GM12878 (cell line): ENCODE measurements around the gene CIAO2A. TPM values are rescaled to one million over a fixed set of nuclear protein-coding genes. Genes with fewer than 3 reads are reported as not detected.

Experiments used
- ATAC-seq: fragments of 200-7000 bp; cut with Tn5 transposase; 3 replicates; pipeline ENCODE4 v1.9.1; 2020; ENCODE audit warnings: mild to moderate bottlenecking, moderate library complexity
- BruUV-seq: library from RNA; stranded (reverse); fragments of 400-500 nt; replicated peaks from 2 replicates; lab custom pipeline; 2021; lab: Mats Ljungman, UMichigan
- CTCF ChIA-PET: fragments of 300-600 bp; sonication (Branson Sonifier 250); formaldehyde crosslinking; extraction: SDS; loops from one replicate; lab custom pipeline; 2021; ENCODE audit warnings: inconsistent platforms; lab: Yijun Ruan, JAX
- POLR2A ChIA-PET: fragments of 350-600 bp; formaldehyde crosslinking; extraction: SDS; loops from one replicate; lab custom pipeline; 2021; ENCODE audit warnings: inconsistent platforms; lab: Charles Lee
- RAD21 ChIA-PET: fragments of 300-600 bp; sonication (Branson Sonifier 250); formaldehyde crosslinking; loops from one replicate; lab custom pipeline; 2023; ENCODE audit warnings: antibody characterized with exemption; ENCODE audit not compliant: unreplicated experiment; lab: Charles Lee
- SMC1A ChIA-PET: fragments of 300-600 bp; sonication (Branson Sonifier 250); formaldehyde crosslinking; loops from one replicate; lab custom pipeline; 2023; ENCODE audit not compliant: unreplicated experiment, uncharacterized antibody; lab: Charles Lee
- DNase-seq: peaks from one replicate; pipeline ENCODE4 v3.0.0-alpha.2; 2011; ENCODE audit warnings: low read depth, low spot score
- FAIRE-seq: peaks from 3 replicates; lab custom pipeline; 2011; peaks lifted over from hg19 to GRCh38; lab: Jason Lieb, UNC
- H2AFZ ChIP-seq: 2 replicates; pipeline ENCODE4 v1.6.0; 2011; ENCODE audit warnings: low read depth, low read length, control low read depth; ENCODE audit not compliant: control insufficient read depth
- H3K27ac ChIP-seq: 2 replicates; pipeline ENCODE4 v1.5.1; 2011; ENCODE audit warnings: control low read depth; ENCODE audit not compliant: control insufficient read depth, insufficient read depth
- H3K27me3 ChIP-seq, 2 experiments: replicated peaks in 1 of 2; 2 replicates each; pipeline versions ENCODE4 v1.6.0 to v1.6.1; 2011; ENCODE audit warnings: low read length in 1 of 2; ENCODE audit not compliant: control insufficient read depth in 2 of 2, insufficient read depth in 2 of 2
- H3K36me3 ChIP-seq, 2 experiments: 2 replicates each; pipeline ENCODE4 v1.5.1; 2011; ENCODE audit warnings: low read length in 1 of 2; ENCODE audit not compliant: control insufficient read depth in 2 of 2, insufficient read depth in 2 of 2
- H3K4me1 ChIP-seq: 2 replicates; pipeline ENCODE4 v1.6.1; 2011; ENCODE audit warnings: mild to moderate bottlenecking, low read length, moderate library complexity, mixed read lengths; ENCODE audit not compliant: control insufficient read depth, insufficient read depth
- H3K4me2 ChIP-seq: 2 replicates; pipeline ENCODE4 v1.6.0; 2011; ENCODE audit warnings: control low read depth; ENCODE audit not compliant: control insufficient read depth, insufficient read depth
- H3K4me3 ChIP-seq: fragments of 200-600 bp; sonication (generic); 2 replicates; pipeline ENCODE4 v1.5.1; 2016
- H3K79me2 ChIP-seq: 2 replicates; pipeline ENCODE4 v1.6.0; 2011; ENCODE audit warnings: low read length; ENCODE audit not compliant: control insufficient read depth, insufficient read depth
- H3K9ac ChIP-seq: 2 replicates; pipeline ENCODE4 v1.8.0; 2011; ENCODE audit warnings: low read length, control low read depth, mixed read lengths; ENCODE audit not compliant: control insufficient read depth, insufficient read depth
- H3K9me3 ChIP-seq: replicated peaks from 3 replicates; pipeline ENCODE4 v1.5.1; 2011; ENCODE audit warnings: mild to moderate bottlenecking, low read length; ENCODE audit not compliant: control insufficient read depth, insufficient read depth
- H4K20me1 ChIP-seq: 2 replicates; pipeline ENCODE4 v1.6.0; 2011; ENCODE audit not compliant: control insufficient read depth, insufficient read depth
- BCL11A ChIP-seq: IDR thresholded peaks from 2 replicates; pipeline ENCODE4 v1.6.1; 2011; ENCODE audit warnings: low read depth, low read length
- CHD4 ChIP-seq: fragments of 200-600 bp; sonication (generic); IDR thresholded peaks from 2 replicates; pipeline ENCODE4 v1.6.1; 2016; ENCODE audit warnings: mild to moderate bottlenecking
- CREB1 ChIP-seq: IDR thresholded peaks from 2 replicates; pipeline ENCODE4 v1.6.1; 2012; ENCODE audit warnings: low read depth, mild to moderate bottlenecking, inconsistent platforms
- RAD21 ChIP-seq: IDR thresholded peaks from 2 replicates; pipeline ENCODE4 v1.6.1; 2011; ENCODE audit warnings: mild to moderate bottlenecking, low read depth, low read length, moderate library complexity; ENCODE audit not compliant: insufficient read depth
- RB1 ChIP-seq: fragments of 450-650 bp; formaldehyde crosslinking; IDR thresholded peaks from 2 replicates; pipeline ENCODE4 v1.6.1; 2017; ENCODE audit warnings: mild to moderate bottlenecking, borderline replicate concordance
- RCOR1 ChIP-seq: conservative IDR thresholded peaks from 2 replicates; pipeline ENCODE4 v1.6.1; 2012; ENCODE audit warnings: low read depth, low read length, improper control_type of control experiment
- SIX5 ChIP-seq: IDR thresholded peaks from 2 replicates; pipeline ENCODE4 v1.6.1; 2011; ENCODE audit warnings: mild to moderate bottlenecking, low read depth, low read length, moderate library complexity; ENCODE audit not compliant: severe bottlenecking
- YBX1 ChIP-seq: fragments of 450-650 bp; IDR thresholded peaks from 2 replicates; pipeline ENCODE4 v1.6.1; 2016; ENCODE audit warnings: antibody characterized with exemption
- ZSCAN29 ChIP-seq: fragments of 450-650 bp; IDR thresholded peaks from 2 replicates; pipeline ENCODE4 v1.6.1; 2017; ENCODE audit warnings: mild to moderate bottlenecking, moderate library complexity
- WGBS: methylation state at CpG from one replicate; pipeline ENCODE4 v1.1.6; 2016; ENCODE audit warnings: low lambda C conversion rate; ENCODE audit not compliant: insufficient replicate concordance, insufficient coverage; ENCODE audit errors: missing lambda C conversion rate; 5-methylcytosine and 5-hydroxymethylcytosine counted together
- in situ Hi-C: fragments of 300-500 bp; cut with MboI; formaldehyde crosslinking; loops from 9 replicates; pipeline ENCODE4 v1.14.3; 2018; ENCODE audit warnings: mixed read lengths
- intact Hi-C: fragments of 100-400 bp; cut with micrococcal nuclease; formaldehyde crosslinking; loops from one replicate; pipeline ENCODE4 v1.14.2; 2022; ENCODE audit not compliant: unreplicated experiment
- polyA plus RNA-seq, 11 experiments: library from polyadenylated mRNA; depleted of rRNA in 4 of 11; unstranded in 6 of 11; stranded (reverse) in 5 of 11; fragments of >200 nt; fragmentation: Nextera tagmentation in 4 of 11; fragmentation: Illumina TruSeq in 1 of 11; extraction: Ambion mirVana in 4 of 11; extraction: Trizol in 1 of 11; gene quantifications; 1 replicate in 1 of 11; 2 replicates in 10 of 11; pipeline versions ENCODE4 v1.2.1 to v1.2.3, GENCODE V29; 2011 to 2016; ENCODE audit warnings: inconsistent platforms in 2 of 11, missing spikeins in 2 of 11, low read depth in 1 of 11
- total RNA-seq, 4 experiments: library from RNA; depleted of rRNA in 3 of 4; stranded (reverse); fragments of >200 nt in 3 of 4; fragmentation: Illumina TruSeq in 1 of 4; extraction: Trizol in 1 of 4; gene quantifications; 2 replicates each; pipeline versions ENCODE4 v1.2.1 to v1.2.3, GENCODE V29; 2013 to 2021
- TF ChIP-seq, protein P1 (sequence below): IDR thresholded peaks from 2 replicates; pipeline ENCODE4 v1.6.1; 2011; ENCODE audit warnings: borderline replicate concordance, low read depth, mild to moderate bottlenecking, moderate library complexity, mixed read lengths, low read length; ENCODE audit not compliant: insufficient read depth; ENCODE audit errors: extremely low read length
- TF ChIP-seq, protein P2 (sequence below): IDR thresholded peaks from 2 replicates; pipeline ENCODE4 v1.6.1; 2011; ENCODE audit warnings: borderline replicate concordance, low read depth, mild to moderate bottlenecking, moderate library complexity, low read length; ENCODE audit not compliant: insufficient read depth, poor library complexity, severe bottlenecking
- TF ChIP-seq, protein P3 (sequence below): fragments of 450-650 bp; formaldehyde crosslinking; IDR thresholded peaks from 2 replicates; pipeline ENCODE4 v1.4.0; 2020; ENCODE audit warnings: mild to moderate bottlenecking, moderate library complexity
- TF ChIP-seq, protein P4 (sequence below), 3 experiments: IDR thresholded peaks in 2 of 3; conservative IDR thresholded peaks in 1 of 3; 2 replicates each; pipeline ENCODE4 v1.5.1; 2011; ENCODE audit warnings: low read depth in 3 of 3, low read length in 3 of 3, mild to moderate bottlenecking in 3 of 3, control low read depth in 2 of 3, moderate library complexity in 2 of 3, inconsistent platforms in 1 of 3, mixed read lengths in 1 of 3; ENCODE audit not compliant: control insufficient read depth in 2 of 3, insufficient read depth in 1 of 3; ENCODE audit errors: extremely low read depth in 1 of 3

The CIAO2A gene
- total and polyA plus RNA-seq, 10 of the 15 experiments (the other 5 are each of a cell fraction or from before 2014, with no cell fraction given), result 94.5 to 400 (median 204) TPM

DNA sequence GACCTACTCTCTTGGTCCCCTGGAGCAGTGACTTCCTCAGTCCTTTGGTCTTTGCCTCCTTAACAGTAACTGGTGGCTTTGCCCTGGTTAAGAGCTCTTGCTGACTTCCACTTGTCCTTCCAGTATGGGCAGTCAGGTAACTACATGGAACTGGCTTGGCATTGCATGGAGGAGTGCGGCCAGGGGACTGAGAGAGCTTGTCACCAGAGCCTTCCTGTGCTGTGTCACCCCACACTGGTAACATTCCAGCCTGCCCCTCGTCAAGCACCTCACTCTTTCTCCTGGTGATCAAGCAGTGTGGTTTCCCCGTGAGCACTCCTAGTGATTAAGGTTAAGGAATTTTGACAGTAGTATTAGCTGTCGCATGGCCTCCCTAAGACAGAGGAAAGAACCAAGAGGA is 38.6 kb upstream of the CIAO2A start:
- no peaks in the 10 kb centered on the region for H3K4me1 ChIP-seq
- no peak overlapping the region for H3K4me3 ChIP-seq
- no peak for FAIRE-seq
- RAD21 ChIA-PET, result interaction anchor here (1.2 kb wide), 1 partner anchor 66 kb away, joined by 3 read pairs; no protein-coding TSS in a partner anchor
- H3K9me3 ChIP-seq, result no peaks in the 10 kb centered on the region
- H3K36me3 ChIP-seq, result peaks cover 40 to 52% of the 10 kb centered on the region in 2 experiments
- POLR2A ChIA-PET, result interaction anchor here (0.9 to 1.8 kb wide), 3 partner anchors 10 to 38 kb away, joined by 3 to 11 read pairs (median 4); no protein-coding TSS in a partner anchor
- no peaks in the 10 kb centered on the region for H3K27me3 ChIP-seq
- DNase-seq, result no peak
- intact Hi-C loops, result no loop called here
- H2AFZ ChIP-seq, result no peak overlapping the region
- SMC1A ChIA-PET, result interaction anchor here (0.8 to 1.2 kb wide), 2 partner anchors 13 to 17 kb away, joined by 3 to 4 read pairs; no protein-coding TSS in a partner anchor
- no peak for ATAC-seq
- CTCF ChIA-PET, result interaction anchor here (0.7 to 2.1 kb wide), 8 partner anchors 10 to 596 kb away, joined by 3 to 9 read pairs (median 4); no protein-coding TSS in a partner anchor
- no peaks in the 10 kb centered on the region for H4K20me1 ChIP-seq
- TF ChIP-seq, protein P1, sequence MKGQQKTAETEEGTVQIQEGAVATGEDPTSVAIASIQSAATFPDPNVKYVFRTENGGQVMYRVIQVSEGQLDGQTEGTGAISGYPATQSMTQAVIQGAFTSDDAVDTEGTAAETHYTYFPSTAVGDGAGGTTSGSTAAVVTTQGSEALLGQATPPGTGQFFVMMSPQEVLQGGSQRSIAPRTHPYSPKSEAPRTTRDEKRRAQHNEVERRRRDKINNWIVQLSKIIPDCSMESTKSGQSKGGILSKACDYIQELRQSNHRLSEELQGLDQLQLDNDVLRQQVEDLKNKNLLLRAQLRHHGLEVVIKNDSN, result no peak
- TF ChIP-seq ZSCAN29, result no peak
- no peak for TF ChIP-seq SIX5
- TF ChIP-seq, protein P2, sequence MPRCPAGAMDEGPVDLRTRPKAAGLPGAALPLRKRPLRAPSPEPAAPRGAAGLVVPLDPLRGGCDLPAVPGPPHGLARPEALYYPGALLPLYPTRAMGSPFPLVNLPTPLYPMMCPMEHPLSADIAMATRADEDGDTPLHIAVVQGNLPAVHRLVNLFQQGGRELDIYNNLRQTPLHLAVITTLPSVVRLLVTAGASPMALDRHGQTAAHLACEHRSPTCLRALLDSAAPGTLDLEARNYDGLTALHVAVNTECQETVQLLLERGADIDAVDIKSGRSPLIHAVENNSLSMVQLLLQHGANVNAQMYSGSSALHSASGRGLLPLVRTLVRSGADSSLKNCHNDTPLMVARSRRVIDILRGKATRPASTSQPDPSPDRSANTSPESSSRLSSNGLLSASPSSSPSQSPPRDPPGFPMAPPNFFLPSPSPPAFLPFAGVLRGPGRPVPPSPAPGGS, result no peak
- no peak for TF ChIP-seq CHD4
- TF ChIP-seq RB1, result no peak
- TF ChIP-seq BCL11A, result no peak
- TF ChIP-seq, protein P3, sequence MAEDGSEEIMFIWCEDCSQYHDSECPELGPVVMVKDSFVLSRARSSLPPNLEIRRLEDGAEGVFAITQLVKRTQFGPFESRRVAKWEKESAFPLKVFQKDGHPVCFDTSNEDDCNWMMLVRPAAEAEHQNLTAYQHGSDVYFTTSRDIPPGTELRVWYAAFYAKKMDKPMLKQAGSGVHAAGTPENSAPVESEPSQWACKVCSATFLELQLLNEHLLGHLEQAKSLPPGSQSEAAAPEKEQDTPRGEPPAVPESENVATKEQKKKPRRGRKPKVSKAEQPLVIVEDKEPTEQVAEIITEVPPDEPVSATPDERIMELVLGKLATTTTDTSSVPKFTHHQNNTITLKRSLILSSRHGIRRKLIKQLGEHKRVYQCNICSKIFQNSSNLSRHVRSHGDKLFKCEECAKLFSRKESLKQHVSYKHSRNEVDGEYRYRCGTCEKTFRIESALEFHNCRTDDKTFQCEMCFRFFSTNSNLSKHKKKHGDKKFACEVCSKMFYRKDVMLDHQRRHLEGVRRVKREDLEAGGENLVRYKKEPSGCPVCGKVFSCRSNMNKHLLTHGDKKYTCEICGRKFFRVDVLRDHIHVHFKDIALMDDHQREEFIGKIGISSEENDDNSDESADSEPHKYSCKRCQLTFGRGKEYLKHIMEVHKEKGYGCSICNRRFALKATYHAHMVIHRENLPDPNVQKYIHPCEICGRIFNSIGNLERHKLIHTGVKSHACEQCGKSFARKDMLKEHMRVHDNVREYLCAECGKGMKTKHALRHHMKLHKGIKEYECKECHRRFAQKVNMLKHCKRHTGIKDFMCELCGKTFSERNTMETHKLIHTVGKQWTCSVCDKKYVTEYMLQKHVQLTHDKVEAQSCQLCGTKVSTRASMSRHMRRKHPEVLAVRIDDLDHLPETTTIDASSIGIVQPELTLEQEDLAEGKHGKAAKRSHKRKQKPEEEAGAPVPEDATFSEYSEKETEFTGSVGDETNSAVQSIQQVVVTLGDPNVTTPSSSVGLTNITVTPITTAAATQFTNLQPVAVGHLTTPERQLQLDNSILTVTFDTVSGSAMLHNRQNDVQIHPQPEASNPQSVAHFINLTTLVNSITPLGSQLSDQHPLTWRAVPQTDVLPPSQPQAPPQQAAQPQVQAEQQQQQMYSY, result no peak
- no peak for TF ChIP-seq RAD21
- no peak for TF ChIP-seq YBX1
- no peak for TF ChIP-seq RCOR1
- TF ChIP-seq, protein P4, sequence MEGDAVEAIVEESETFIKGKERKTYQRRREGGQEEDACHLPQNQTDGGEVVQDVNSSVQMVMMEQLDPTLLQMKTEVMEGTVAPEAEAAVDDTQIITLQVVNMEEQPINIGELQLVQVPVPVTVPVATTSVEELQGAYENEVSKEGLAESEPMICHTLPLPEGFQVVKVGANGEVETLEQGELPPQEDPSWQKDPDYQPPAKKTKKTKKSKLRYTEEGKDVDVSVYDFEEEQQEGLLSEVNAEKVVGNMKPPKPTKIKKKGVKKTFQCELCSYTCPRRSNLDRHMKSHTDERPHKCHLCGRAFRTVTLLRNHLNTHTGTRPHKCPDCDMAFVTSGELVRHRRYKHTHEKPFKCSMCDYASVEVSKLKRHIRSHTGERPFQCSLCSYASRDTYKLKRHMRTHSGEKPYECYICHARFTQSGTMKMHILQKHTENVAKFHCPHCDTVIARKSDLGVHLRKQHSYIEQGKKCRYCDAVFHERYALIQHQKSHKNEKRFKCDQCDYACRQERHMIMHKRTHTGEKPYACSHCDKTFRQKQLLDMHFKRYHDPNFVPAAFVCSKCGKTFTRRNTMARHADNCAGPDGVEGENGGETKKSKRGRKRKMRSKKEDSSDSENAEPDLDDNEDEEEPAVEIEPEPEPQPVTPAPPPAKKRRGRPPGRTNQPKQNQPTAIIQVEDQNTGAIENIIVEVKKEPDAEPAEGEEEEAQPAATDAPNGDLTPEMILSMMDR (IDR thresholded peaks at IDR 0.05 in 2 of 3, conservative IDR thresholded peaks at IDR 0.05 in 1 of 3; ENCODE audit: control insufficient read depth in 2 of 3, extremely low read depth in 1 of 3, insufficient read depth in 1 of 3, low read depth in 3 of 3, low read length in 3 of 3), result no peak
- TF ChIP-seq CREB1, result no peak
- no TSS peak for BruUV-seq
- 94% methylated on average over 4 of the region's 4 CpGs for WGBS
- H3K4me2 ChIP-seq, result no peak overlapping the region
- no peaks in the 10 kb centered on the region for H3K79me2 ChIP-seq
- H3K27ac ChIP-seq, result no peak overlapping the region
- H3K9ac ChIP-seq, result no peak overlapping the region
- in situ Hi-C loops, result no loop called here
